Fibroblast of the aortic adventitia (primary cell): Measurements from ENCODE around the gene NFATC1. TPM values are rescaled to one million over a fixed set of nuclear protein-coding genes. Genes with fewer than 3 reads are reported as not detected.

Experiments
- DNase-seq: peaks from one replicate; pipeline ENCODE4 v3.0.0-alpha.2; 2010; ENCODE audit warnings: low read depth
- H3K4me3 ChIP-seq: 2 replicates; pipeline ENCODE4 v1.5.1; 2011; ENCODE audit warnings: low read depth, mild to moderate bottlenecking, control low read depth, low read length, moderate library complexity
- CTCF ChIP-seq: IDR thresholded peaks from 2 replicates; pipeline ENCODE4 v1.5.1; 2011; ENCODE audit warnings: mild to moderate bottlenecking, low read length, control low read depth, inconsistent platforms; ENCODE audit not compliant: insufficient read depth
- total RNA-seq: library from RNA; depleted of rRNA; stranded (reverse); fragments of >200 nt; gene quantifications from 2 replicates; pipeline ENCODE4 v1.2.3, GENCODE V29; 2012; ENCODE audit warnings: low replicate concordance

Gene NFATC1
- total RNA-seq, 1 donor = 3.0 TPM

DNA sequence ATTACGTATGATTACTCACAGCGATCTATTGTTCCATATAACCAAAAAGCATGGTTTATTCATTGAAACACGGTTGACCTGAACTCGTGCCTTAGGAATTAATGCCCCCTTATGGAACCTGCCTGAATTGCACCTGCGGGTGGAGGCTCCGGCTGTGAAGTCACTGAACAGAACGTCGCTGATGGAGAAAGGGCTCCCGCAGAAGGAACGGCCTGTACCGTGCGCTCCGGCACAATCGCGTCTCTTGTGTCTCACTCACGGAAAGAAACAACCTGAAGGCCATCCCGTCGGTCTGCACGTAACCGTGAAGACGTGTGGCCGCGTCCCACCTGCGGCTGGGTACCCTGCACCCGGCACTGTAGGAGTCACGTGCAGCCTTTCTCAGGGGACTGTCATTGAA is 133.1 kb downstream of the NFATC1 start:
- peak; percentile 80 for DNase-seq
- peak; percentile 96 for TF ChIP-seq CTCF
- H3K4me3 ChIP-seq = no peak overlapping the region

DNA sequence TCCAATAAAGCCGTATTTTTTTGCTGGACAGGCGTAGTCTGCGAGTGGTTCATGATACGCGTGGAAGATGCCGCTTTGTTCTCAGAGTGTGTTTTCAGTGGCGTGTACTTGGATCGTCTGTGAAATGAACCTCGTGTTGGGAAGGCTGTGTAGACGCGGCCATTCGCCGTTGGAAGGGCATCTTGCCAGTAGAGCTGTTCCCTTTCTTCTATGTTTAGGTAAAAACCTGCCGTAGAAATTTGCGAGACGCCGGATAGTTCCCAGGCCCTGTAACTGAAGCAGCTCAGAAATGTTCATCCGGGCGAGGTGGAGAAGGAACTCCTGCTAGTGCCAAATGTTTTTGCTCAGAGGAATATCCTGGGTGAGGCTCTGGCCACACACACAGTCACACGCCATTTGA is 133.6 kb downstream of the NFATC1 start:
- no peak overlapping the region for H3K4me3 ChIP-seq
- no peak for TF ChIP-seq CTCF
- DNase-seq = no peak

GRCh38 chr18:79529991-79530390 is 134.3 kb downstream of the NFATC1 start:
- no peak for DNase-seq
- H3K4me3 ChIP-seq = no peak overlapping the region
- TF ChIP-seq CTCF = no peak

- H3K4me3 ChIP-seq = no peak overlapping the region
- TF ChIP-seq CTCF = no peak
- no peak for DNase-seq
Measured at GRCh38 chr18:79530821-79531220, 135.1 kb downstream of the NFATC1 start.

DNA sequence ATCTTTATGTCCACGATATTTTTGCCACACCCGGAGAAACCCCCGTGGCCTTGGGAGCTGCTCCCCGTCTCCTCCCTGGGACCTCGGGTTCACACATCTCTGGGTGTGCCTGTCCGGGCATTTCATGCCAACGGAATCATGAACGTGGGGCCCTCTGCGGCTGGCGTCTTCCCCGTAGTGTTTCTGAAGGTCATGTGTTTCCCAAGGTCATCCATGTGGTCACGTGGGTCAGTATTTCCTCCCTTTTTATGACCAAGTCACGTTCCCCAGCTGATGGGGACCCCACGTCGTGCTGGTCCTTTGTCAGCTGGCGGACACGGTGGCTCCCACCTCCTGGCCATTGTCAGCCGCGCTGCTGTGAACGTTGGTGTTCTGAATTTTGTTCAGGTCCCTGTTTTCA is 135.7 kb downstream of the NFATC1 start:
- no peak for DNase-seq
- no peak for TF ChIP-seq CTCF
- no peak overlapping the region for H3K4me3 ChIP-seq

GRCh38 chr18:79531926-79532312 is 136.2 kb downstream of the NFATC1 start:
- no peak for DNase-seq
- no peak overlapping the region for H3K4me3 ChIP-seq
- no peak for TF ChIP-seq CTCF

DNA sequence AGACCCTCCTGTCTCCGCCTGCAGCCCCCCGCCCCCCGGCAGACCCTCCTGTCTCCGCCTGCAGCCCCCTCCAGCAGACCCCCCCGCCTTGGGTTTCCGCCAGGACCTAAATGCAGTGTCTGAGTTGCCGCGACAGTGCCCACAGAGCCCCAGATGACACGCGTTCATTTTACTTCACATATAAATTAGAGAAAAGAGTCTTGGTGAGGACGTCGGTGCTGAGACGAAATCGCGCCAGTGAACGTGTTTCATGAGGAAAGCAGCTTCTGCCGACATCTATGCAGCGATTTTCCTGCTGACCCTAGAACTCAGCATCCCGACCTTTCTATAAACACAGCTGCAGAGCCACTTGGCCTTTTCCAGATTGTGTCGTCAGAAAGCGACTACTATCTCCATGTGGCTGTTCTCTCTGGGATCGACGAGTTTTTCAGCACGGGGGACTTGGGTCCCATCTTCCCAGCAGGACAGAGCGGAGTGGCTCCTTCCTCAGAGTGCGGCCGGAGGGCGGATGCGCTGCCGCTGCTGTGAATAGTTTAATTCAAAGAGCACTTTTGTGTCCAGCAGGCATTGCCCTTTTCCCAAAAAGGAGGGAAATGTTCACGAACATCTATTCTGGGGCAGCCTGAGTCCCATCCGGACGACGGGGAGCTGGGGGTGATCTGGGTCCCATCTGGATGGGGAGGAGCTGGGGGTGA is 136.7 kb downstream of the NFATC1 start:
- no peak for DNase-seq
- H3K4me3 ChIP-seq = no peak overlapping the region
- no peak for TF ChIP-seq CTCF
